GM21390 (cell line): ENCODE data around the gene TMCO6.
A peak's percentile ranks its signal among the peaks of the same experiment; 100 is the strongest.
"Not testable (repeated sequence)": the region's sequence is repeated elsewhere in the genome, so short reads cannot be mapped to it uniquely, and the experiment has no call there.

Experiments used
- ATAC-seq: cut with Tn5 transposase; IDR thresholded peaks from one replicate; pipeline ENCODE4 v1.9.1; 2021; ENCODE audit not compliant: unreplicated experiment

The TMCO6 gene

DNA sequence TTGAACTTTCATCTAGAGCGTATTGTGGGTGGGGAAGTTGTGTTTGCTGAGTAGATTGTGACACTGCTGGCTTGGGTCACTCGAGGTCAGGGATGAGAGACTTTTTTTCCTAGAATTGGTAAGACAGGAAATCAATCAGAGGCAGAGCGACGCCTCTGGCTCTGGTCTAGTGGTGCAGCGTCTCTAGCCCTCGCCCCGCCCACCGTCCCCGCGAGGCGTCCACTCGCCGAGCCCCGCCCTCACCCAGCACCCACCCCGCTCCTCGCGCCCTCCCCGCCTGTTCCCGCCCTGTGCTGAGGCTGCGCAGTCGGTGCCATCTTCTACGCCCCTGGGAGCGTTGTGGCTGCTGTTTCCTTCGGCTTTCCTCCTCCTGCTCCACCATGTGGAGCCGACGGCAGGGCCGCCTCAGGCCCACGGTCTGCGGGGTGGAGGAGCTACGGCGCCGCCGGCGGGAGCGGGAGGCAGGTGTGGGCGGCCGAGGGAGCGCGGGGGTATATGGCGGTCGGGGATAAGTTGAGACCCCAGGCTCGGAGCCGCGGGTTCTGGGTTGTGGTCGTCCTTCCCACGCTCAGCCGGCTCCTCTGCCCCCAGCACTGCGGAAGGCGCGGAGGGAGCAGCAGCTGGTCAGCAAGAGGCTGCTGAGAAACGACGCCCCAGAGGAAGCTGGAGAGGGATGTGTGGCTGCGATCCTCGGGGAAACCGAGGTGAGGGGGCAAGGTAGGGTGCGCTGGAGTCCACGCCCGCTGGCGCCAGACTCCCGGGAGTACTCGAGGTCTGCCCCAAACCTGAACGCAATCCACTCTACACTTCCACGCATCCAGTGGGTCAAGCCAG, at the start of gene TMCO6:
Gene TMCO6, plus strand, starts transcription at position 304 of the 834 bp plus-strand sequence. Its CDS starts 77 bp downstream, at position 381.
- ATAC-seq: peak; percentile 93

DNA sequence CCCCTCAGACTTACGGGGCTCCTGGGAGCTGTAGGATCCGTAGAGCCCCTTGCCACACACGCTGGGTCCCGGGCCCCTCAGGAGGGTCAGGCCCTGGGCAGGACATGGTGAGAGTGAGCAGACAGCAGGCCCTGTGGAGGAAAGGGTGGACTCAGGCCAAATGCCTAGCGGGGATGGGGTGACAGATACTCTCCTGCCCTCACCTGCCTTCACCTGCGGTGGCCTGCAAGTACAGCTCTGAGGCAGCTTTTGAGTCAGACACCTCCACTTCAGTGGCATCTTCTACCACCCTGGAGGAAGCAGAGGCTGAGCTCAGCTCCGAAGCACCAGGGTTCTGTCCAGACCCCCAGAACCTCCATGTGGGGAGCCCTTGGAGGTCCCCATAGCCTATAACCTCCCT, 48.4 kb upstream of the TMCO6 start:
- ATAC-seq: no peak

DNA sequence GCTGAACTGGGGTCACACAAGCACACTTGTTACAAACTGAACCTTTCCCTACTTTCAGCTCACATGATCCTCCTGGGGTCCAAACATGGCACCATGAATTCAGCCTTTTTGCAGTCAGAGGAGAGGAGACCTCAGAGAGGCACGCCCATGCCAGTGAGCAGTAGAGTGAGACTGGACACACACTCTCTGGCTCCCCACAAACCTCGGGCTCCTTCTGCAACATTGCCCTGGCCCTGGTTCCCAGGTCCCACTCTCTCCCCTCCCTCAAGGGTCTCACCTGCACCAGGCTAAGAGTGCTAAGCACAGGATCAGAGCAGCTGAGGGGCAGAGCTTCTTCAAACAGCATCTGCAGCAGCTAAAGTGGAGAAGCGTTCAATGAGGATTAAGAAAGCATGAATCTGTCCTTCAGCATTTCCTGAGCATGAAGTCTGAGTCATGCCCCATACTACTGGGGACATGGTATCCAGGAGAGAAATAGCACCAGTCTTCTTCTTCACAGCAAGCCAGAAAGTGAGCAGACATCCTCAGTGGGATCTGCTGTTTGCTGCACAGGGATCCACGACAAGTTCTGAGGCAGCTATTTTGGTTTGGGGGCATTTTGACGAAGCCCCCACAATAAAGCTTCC, 47.4 kb upstream of the TMCO6 start:
- ATAC-seq: no peak

DNA sequence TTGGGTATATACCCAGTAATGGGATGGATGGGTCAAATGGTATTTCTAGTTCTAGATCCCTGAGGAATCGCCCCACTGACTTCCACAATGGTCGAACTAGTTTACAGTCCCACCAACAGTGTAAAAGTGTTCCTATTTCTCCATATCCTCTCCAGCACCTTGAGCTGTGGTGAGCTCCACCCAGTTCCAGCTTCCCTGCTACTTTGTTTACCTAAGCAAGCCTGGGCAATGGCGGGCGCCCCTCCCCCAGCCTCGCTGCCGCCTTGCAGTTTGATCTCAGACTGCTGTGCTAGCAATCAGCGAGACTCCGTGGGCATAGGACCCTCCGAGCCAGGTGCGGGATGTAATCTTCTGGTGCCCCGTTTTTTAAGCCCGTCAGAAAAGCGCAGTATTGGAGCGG, 46.2 kb upstream of the TMCO6 start:
- ATAC-seq: not testable (repeated sequence)

DNA sequence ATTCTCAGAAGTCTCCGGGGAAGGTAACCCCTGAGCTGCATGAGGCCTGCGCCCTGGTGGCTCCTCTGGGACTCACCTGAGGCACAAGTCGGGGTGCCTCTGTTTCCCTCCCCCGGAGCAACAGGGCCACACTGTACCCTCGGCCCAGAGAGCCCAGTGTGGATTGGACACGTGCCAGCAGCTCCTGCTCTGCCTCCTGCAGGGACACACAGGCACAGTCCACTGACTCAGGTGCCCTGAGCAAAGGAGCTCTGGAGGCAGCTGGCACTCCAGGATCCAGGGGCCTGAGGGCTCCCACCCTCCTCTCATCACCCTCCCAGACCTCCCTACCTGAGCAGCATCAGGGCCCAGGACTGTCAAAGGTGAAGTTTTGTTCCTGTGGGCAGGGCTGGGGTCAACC, 45.1 kb upstream of the TMCO6 start:
- no peak for ATAC-seq

DNA sequence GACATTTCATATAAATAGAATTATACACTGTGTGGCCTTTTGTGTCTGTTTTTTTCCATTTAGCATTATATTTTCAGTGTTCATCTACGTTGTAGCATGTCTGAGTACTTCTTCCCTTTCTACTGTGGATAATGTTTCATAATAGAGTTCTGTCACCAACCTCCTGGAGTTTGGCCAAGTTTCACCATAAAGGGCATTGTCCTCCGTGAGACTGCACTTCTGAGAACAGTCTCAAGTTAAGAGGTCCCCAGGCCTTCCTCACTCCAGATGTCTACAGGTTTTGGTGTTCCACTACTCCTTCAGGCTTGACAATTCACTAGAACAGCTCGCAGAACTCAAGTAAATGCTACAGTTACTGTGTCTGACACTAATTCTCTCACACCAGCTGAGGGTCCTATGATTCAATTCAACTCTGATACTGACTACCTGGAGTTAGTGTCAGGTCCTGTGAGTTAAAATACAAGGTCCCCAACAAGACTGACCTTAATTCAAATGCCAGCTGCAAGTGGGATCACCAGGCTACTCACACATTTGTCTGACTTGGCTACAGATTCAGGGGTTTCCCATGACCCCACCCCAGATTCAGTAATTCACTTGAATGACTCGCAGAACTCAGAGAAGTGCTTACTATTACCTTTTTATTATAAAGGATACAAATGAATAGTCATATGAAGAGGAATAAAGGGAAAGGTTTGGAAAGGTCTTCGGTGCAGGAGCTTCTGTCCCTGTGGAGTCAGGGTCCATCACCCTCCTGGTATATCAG, 43.5 kb upstream of the TMCO6 start:
- no peak for ATAC-seq

DNA sequence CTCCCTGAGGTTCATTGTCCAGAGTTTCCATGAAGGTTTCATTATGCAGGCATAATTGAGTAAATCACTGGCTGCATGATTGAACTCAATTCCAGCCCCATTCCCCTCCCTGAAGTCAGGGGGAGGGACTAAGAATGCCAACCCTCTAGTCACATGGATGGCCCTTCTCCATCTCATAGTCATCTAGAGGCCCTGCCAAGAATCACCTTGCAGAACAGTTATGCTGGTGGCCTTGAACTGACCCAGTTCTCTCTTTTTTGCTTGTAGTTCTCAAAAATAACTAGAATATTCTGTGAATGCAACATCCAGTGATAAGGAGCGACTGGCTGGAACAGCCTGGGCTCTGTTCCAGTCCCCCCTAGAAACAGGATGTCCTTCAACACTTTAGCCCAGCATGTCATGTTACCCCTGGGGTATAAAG, 42.9 kb upstream of the TMCO6 start:
- ATAC-seq: no peak

DNA sequence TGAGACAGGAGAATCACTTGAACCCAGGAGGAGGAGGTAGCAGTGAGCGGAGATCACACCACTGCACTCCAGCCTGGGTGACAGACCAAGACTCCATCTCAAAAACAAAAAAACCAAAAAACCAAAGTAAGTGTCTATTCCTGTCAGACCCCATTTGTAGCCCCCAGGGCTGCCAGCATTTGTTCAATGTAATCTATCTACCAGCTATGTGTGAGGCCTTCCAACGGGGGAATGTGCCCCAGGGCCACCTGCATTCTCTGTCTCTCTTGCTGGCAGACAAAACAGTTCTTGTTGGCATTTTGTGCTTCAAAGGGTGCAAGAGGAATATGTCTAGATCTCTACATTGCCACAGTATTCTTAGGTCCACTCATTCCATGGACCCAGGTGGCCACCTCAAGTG, 40.4 kb upstream of the TMCO6 start:
- no peak for ATAC-seq

DNA sequence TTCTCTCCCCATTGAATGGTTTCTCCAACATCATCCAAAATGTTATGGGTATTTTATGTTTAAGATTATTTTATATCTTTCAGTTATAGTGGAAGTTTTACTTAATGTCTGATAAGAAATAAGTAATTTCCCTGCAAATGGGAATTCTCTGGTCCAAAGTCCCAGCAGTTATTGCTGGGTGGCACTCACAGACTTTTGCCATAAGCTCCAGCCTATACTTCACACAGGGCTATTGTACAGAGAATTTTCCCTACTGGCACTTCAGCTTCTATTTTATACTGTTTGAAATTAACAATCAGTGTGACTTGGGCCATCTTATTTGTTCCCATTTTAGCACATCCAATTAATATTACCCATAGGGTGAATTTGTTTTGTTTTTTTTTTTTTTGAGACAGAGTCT, 39.2 kb upstream of the TMCO6 start:
- no peak for ATAC-seq

DNA sequence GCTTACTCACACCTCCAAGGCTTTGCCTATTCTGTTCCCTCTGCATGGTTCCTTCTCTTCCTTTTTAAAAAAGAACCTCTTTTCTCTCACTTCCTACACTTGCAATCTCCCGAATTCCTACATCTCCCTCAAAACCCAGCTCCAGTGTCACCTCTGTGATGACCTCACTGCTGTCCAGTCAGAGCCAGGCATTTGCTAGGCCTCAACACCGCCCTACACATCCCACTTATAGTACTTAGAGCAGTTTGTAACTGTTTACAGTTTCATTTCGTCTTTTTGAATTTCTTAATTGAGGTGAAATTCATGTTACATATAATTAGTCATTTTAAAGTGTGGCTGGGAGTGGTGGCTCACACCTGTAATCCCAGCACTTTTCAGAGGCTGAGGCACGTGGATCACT, 37.1 kb upstream of the TMCO6 start:
- no peak for ATAC-seq

DNA sequence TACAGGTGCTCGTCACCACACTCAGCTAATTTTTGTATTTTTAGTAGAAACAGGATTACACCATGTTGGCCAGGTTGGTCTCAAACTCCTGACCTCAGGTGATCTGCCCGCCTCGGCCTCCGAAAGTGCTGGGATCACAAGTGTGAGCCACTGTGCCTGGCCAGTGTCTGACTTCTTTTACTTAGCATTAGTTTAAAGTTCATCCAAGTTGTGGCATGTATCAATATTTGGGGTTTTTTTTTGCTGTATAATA, 35.9 kb upstream of the TMCO6 start:
- not testable (repeated sequence) for ATAC-seq

DNA sequence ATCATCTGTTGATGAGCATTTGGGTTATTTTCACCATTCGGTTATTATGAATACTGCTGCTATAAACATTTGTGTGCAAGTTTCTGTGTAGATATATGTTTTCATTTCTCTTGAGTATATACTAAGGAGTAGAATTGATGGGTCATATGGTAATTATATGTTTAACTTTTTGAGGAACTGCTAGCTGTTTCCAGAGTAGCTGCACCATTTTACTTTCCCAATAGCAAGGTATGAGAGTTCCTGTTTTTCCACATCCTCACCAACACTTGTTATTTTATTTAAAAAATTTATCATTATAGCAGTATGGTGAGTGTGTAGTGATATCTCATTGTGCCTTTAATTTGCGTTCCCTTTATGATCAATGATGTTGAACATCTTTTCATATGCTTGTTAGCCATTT, 35.5 kb upstream of the TMCO6 start:
- no peak for ATAC-seq

DNA sequence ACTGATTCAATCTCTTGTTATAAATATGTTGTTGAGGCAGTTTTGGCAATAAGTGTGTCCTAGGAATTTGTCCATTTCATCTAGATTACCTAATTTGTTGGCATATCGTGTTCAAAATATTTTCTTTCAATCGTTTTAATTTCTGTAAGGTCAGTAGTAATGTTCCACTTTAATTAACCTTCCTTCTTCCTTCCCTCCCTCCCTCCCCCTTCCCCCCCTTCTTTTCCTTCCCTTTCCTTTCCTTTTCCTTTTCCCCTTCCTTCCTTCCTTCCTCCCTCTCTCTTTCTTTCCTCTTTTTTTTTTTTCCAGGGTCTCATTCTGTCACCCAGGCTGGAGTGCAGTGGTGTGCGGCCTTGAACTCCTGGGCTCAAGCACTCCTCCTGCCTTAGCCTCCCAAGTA, 33.4 kb upstream of the TMCO6 start:
- no peak for ATAC-seq

DNA sequence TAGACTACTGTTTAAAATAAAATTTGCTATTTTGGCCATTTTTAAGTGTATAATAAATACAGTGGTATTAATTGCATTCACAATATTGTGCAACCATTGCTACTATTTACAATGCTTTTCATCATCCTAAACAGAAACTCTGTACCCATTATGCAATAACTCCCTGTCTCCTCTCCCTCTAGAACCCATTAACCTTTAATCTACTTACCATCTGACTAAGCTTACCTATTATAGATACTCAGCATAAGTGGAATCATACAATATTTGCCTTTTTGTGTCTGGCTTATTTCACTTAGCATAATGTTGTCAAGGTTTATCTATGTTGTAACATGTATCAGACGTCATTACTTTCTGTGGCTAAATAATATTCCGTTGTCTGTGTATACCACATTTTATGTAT, 32.2 kb upstream of the TMCO6 start:
- no peak for ATAC-seq

DNA sequence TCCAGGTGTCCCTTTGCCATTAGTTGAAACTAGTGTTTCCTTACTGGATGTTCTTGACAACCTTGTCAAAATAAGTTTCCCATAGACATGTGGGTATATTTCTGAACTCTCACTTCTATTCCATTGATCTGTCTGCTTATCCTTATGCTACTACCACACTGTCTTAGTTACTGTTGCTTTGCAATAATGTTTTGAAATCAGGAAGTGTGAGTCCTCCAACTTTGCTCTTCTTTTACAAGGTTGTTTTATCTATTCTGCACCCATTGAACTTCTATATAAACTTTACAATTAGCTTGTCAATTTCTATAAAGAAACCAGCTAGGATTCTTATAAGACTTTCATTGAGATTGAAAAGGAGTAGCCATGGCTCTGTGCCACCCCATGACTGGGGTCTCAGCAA, 30.5 kb upstream of the TMCO6 start:
- no peak for ATAC-seq

DNA sequence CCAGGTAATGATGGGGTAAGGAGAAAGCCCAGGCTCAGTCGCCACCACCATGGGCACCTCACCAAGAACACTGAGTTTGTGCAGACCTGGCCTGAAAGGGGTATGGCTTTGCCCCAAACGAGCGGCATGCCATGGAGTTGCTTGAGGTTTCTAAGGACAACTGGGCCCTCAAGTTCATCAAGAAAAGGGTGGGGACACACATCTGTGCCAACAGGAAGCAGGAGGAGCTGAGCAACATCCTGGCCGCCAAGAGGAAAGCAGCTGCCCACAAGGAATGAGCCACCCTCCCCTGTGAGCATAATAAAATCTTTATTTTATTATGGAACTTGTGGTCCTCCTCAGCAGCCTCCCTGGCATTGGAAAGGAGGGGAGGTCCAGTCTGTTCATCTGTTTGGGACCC, 30.1 kb upstream of the TMCO6 start:
- ATAC-seq: no peak

DNA sequence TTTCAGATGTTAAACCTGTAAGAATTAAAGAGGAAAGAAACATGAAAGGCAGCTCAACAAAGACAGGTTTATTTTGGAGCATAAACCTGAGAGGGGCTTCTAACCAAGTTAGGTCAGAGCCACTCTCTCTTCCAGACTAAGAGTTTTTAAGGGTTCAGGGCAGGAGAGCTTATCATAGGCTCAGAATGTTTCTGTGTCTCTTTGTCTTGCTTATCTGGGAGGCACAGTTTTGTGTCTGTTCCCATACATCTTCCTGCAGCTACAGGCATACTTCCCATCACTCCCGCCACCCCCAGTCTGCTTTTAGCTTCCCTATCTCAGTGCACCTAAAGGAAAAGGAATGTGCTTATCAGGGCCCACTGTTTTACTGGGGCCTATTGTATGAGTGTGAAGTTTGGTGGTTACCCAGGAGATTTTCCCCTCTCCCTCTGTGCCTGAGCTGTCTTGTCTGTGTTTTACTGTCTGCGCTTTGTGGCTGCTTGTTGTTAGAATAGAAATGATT, 28.2 kb upstream of the TMCO6 start:
- ATAC-seq: no peak

DNA sequence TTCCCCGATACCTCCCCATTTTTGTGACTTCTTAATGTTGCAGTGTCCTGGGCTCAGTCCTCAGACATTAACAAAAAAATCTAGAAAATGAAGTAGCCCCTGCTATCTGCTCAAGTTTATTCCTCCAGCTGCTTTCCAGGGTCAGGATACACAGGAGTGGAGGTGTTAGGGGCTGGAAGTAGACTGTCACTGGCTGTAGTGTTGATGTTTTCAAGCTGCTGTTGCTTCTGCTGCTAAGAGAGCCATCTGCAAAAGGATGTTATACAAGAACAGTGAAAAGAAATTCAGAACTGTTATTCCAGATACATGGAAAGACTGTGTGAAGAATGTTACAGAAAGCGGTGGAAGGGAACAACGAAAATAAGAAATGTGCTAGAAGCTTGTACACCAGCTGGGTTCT, 16.9 kb upstream of the TMCO6 start:
- ATAC-seq: no peak

DNA sequence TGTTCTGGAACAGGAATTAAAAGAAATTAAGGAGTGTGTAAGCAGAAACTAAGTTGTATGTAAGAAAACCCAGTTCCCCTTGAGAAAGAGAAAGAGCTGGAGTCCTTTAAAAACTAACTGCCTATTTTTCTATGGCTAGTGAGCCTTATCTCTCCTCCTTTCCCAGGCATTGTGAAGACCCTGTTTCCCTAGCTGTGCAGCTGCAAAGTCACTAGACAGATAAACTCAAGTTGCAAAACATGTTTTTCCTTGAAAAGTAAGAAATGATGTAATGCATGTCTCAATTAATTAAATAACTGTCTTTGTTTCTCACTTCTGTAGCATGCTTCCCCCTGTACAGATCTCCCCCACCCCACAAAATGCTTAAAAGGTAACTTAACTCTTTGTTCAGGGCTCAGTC, 16.2 kb upstream of the TMCO6 start:
- ATAC-seq: not testable (repeated sequence)

DNA sequence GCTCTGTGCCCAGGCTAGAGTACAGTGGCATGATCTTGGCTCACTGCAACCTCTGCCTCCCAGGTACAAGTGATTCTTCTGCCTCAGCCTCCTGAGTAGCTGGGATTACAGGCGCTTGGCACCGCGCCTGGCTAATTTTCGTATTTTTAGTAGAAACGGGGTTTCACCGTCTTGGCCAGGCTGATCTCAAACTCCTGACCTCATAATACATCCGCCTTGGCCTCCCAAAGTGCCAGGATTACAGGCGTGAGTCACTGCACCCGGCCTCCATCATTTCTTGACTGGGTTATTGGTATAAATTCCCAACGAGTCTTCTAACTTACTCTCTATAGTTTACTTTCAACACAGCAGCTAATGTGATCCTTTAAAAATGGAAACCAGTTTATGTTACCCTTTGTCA, 14.4 kb upstream of the TMCO6 start:
- not testable (repeated sequence) for ATAC-seq

DNA sequence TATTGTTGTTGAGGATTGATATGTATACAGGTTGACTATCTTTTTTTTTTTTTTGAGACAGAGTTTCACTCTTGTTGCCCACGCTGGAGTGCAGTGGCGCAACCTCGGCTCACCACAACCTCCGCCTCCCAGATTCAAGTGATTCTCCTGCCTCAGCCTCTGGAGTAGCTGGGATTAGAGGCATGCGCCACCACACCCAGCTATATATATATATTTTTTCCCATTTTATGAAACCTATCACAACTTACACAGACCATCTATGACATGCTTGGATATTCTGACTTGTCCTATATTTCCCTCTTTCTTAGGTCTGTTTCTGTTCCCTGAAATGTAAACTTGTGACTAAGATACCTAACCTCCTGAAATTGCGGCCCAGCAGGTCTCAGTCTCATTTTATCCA, 11.3 kb upstream of the TMCO6 start:
- no peak for ATAC-seq

DNA sequence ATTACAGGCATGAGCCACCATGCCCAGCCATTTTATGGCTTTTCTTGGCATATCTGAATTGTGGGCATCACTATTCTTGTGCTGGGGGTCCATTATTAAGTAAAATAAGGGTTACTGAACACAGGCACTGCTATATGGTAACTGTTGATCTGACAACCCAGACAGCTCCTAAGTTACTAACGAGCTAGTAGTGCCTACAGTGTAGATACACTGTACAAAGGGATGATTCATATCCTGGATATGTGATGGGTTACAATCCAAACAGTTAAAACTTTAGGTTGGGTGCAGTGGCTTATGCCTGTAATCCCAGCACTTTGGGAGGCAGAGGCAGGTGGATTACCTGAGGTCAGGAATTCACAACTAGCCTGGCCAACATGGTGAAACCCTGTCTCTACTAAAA, 10.5 kb upstream of the TMCO6 start:
- no peak for ATAC-seq
